ENCODE measurements around the gene PRR13. TPM values are rescaled to one million over a fixed set of nuclear protein-coding genes. Genes with fewer than 3 reads are reported as not detected.
"Not testable (repeated sequence)": the region's sequence is repeated elsewhere in the genome, so short reads cannot be mapped to it uniquely, and the experiment has no call there.

The PRR13 gene
- total RNA-seq, 1 experiment from 2014 or later, result 60.9 TPM

DNA sequence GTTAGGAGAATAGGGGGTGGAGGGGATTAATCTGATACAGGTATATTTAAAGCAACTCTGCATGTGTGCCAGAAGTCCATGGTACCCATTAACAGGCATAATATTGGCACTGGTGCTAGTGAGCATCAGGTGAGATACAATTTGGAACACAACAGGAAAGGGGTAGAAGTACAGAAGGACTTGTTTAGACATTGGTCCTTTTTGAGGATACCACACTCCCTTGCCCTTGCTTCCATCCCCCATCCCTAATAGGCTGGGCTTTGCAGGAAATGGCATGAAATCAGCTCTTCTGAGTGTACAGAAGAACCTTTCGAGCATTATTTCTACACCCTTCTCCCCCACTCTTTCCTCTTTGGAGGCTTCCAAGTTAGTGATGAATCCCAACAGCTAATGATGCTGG, 26.7 kb downstream of the PRR13 start:
- no peak for DNase-seq (ENCODE audit: low read depth)

DNA sequence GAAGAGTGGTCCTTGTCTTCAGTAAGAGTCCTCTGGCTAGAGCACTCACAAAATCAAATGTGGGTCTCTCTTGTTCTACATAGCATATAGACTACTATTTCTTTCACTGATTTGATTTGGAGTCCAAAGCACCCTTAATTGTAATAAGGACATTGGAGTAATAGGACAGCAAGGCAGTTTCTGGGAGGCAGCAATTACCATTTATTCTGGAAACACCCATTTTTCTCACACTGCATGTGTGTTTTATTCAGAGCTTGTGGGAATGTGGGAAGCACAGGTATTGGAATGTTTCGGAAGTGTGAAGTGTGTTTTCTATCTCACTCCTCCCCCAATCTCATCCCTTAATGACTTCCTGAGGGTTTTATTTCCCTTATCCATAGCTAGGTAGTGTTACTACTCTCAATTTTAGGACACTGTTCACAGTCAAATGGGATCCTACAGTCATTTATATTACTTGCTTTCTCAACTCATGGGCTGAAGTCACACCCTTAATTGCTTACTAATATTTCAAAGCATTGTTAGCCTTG, 30.6 kb downstream of the PRR13 start:
- no peak for DNase-seq (ENCODE audit: low read depth)

DNA sequence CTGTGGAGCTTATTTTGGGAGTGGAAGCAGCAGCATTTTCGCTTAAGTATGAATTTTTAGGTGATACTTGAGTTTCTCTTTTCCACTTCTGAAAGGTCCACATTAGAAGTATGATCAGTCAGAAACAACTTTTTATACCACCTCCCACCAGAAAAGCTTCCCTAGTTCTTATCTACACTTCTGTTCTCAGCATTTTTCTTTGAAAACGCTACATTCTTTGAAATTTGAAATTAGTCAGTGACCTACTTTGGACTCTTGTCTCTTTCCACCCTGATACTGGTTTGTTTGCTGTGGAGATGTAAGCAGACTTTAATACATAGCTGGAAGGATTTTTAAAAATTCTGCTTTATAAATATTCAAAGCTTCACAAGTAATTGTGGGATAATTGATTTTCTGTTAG, 32.5 kb downstream of the PRR13 start:
- no peak for DNase-seq (ENCODE audit: low read depth)

- DNase-seq (ENCODE audit: low read depth), result no peak
These were observed 33.3 kb downstream of the PRR13 start for GRCh38 chr12:53474819-53475218.

DNA sequence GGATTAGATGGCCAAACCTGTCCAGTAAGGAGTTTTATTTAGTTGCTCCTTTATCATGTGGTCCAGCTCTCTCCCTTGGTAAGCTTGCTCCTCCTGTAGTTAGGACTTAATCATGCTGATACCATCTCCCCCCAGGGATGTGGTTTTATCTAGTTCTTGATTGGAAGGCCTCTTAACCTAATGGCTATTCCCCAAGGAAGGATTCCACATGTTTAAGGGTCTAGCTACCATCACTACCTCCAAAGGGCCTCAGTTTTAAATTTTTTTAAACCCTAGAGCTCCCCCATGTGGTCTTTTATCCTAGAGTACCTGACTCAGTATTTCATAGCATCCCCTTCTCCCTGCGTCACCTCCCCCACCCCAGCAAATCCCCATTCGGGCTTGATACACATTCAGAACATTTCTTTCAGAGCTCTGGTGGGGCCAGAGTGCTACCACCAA, 35.3 kb downstream of the PRR13 start:
- DNase-seq (ENCODE audit: low read depth), result no peak

GRCh38 chr12:53478865-53479264, 37.3 kb downstream of the PRR13 start:
- DNase-seq (ENCODE audit: low read depth), result no peak

- no peak for DNase-seq (ENCODE audit: low read depth)
These were observed 37.8 kb downstream of the PRR13 start for GRCh38 chr12:53479331-53479730.

- no peak for DNase-seq (ENCODE audit: low read depth)
These were observed 39.2 kb downstream of the PRR13 start for GRCh38 chr12:53480491-53481442.

- not testable (repeated sequence) for DNase-seq (ENCODE audit: low read depth)
These were observed 39.9 kb downstream of the PRR13 start for GRCh38 chr12:53481458-53481857.

GRCh38 chr12:53481939-53482586, 40.5 kb downstream of the PRR13 start:
- peak; percentile 36 for DNase-seq (ENCODE audit: low read depth)

GRCh38 chr12:53482626-53483168, 41.2 kb downstream of the PRR13 start:
- no peak for DNase-seq (ENCODE audit: low read depth)

DNA sequence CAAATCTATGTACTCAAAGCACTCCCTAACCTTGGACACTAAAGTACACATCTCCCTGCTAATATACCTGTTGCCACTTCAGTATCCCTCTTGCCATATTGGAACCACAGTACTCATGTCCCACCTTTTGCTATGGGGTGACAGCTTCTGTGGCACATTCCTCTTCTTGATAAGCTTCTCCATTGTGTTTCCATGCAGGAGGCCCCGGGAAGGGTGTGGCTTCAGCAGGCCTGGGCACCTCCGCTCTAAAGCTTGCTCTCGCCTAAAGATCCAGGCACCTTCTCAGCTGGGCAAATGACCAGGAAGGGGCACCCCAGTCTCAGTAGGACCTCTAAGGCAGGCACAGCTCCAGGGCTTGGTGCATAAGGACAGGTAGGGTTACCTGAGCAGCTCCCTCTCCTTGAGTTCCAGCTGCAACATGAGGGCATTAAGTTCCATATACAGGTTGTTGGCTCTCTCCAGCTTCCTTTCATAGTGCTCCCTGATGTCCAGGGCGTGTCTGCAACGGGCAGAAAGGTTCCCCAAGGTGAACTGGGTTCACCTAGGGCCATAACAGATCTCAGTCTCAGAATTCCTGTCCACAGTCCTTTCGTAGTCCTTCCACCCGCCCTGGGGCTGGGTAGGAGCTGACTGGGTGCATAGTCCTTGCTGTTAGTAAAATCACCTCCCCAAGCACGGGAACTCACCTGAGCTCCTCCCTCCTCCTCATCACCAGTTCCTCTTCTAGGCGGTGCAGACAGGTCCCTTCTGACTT, 41.9 kb downstream of the PRR13 start:
- no peak for DNase-seq (ENCODE audit: low read depth)

GRCh38 chr12:53483979-53484377, 42.4 kb downstream of the PRR13 start:
- DNase-seq (ENCODE audit: low read depth), result no peak

DNA sequence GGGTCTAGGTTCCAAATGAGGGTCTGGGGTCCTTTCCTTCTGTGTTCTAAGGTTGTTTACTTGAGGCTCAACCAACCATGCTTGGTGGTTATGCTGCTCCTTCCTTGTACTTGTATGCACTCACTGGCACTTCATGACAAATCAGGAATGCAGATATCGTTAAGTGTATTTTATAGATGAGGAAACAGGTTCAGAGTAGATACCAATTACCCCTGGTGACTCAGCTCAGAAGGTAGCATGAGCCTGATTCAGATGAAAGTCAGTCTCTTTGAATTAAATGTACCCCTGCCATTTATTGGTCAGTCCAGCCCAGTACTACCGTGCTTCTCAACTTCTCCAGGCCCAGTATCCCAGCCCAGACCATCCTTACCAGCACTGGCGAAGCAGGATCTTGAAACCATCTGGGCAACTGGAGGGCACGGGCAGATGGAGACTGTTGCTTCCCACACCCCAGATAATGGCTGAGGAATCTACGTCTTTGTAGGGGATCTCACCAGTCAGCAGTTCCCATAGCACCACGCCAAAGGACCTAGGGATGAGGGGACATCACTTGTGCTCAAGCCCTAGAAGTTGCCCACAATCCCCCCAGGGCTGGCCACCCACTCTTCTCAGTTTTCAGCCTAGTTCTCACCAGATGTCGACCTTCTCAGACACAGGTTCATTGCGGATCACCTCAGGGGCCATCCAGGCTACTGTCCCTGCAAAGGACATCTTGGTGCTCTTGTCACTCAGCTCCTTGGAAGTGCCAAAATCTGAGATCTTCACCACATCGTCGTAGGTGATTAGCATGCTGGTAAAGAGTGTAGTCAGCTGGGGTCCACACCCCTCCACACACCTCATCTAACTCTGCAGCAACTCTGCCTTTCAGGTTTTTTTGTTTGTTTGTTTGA, 43.4 kb downstream of the PRR13 start:
- DNase-seq (ENCODE audit: low read depth), result no peak

DNA sequence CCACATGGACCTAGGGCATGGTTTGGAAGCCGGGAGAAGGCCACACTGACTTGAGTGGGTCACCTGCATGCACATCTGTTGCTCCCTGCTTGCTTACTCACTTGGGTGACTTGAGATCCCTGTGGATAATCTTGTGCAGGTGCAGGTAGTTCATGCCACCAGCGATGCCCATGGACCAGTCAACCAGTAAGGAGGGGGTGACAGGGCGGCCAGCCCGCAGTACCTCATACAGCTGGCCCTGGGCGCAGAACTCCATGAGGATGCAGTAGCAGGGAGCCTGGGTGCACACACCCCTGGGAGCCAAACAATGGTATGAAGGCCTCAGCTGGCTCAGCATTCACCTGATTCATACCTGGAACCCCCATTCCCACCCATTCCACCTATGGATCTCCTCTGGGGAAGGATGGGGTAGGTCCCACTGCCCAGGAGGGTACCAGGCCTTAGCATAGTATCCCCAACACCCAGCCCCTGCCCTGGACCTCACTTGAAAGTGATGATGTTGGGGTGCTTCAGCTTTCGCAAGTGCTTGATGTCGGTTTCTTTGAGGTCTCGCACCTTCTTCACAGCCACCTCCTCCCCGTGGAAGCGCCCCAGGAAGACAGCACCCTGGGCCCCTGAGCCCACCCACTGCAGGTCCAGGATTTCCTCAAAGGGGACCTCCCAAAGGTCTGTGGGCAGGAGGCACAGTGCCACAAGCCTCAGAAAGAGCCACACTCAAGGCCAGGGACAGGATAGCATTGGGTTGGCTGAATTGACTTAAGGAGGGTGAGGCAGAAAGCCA, 44.6 kb downstream of the PRR13 start:
- DNase-seq (ENCODE audit: low read depth), result no peak

DNA sequence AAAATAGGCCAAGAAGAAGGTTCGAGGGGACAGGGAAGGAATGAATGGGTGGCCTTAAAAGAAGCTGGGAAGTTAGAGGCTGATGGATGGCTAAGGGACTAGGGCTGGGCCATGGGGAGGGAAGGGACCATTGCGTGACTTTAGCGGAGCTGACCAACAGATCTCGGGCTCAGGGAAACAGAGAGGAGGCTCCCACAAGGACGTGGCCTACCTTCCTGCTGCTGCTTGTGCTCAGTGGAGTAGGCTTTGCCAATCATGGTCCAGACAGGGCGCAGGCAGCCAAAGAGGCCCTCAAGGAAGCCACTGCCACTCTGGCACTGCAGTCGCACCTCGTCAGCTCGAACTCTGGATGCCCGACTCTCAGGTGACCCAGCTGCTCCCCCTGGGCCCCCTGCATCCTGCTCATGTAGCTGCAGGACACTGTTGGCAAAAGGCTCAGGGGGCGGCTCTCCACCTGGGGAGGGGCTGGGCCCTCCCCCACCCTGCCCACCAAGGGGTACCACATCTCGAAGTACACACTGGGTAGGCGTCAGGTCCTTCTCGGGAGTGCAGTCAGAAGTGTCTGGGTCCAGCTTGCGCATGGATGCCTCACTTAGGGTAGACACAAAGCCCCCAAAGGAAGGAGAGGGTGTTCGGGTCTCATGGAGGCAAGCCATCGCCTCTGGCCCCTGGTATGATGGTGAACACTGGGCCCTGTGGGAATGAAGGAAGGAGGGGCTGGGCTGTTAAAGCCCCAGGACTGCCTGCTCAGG, 45.4 kb downstream of the PRR13 start:
- no peak for DNase-seq (ENCODE audit: low read depth)

DNA sequence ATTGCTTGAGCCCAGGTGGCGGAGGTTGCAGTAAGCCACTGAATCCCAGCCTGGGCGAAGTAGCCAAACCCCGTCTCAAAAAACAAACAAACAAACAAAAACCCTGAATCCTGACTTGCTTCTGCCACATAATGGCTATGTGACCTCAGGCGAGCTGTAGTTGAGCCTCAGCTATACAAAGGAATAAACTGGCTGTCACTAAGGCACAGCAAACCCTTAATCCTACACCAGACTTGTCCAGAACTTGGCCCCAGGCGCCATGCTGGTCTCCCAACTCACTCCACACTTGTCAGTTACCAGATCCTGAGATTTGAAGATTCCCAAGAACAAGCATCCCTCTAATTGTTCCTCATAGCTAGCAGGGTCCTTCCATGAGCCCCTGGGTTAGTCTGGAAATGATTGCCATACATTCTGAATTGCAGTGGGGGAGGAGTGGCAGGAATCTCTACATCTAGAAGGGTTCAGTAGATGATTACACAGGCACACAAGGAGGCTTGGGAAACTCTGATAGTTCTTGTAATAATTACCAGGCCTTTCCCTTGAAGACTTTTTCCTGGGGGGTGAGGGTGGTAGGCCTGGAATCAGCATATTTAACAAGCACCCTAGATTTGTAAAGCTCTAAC, 47.8 kb downstream of the PRR13 start:
- no peak for DNase-seq (ENCODE audit: low read depth)

GRCh38 chr12:53492188-53492587, 50.7 kb downstream of the PRR13 start:
- no peak for DNase-seq (ENCODE audit: low read depth)
